K562 (cell line): ENCODE results near the gene TDRD5.

Experiments
- BRF2 ChIP-seq: IDR thresholded peaks from 3 replicates; pipeline ENCODE4 v1.6.1; 2011; ENCODE audit warnings: borderline replicate concordance, mild to moderate bottlenecking; ENCODE audit not compliant: insufficient read length, insufficient read depth
- ELF1 ChIP-seq: fragments of 200-800 bp; sonication (Bioruptor generic); IDR thresholded peaks from 2 replicates; pipeline ENCODE4 v1.6.1; 2016; ENCODE audit warnings: missing genetic modification characterization, missing compliant biosample characterization
- EZH2 ChIP-seq: IDR thresholded peaks from 2 replicates; pipeline ENCODE4 v1.6.1; 2012; ENCODE audit warnings: low read depth, mild to moderate bottlenecking, inconsistent platforms, low read length, borderline replicate concordance
- MED1 ChIP-seq: sonication (generic); formaldehyde crosslinking; IDR thresholded peaks from 2 replicates; pipeline ENCODE4 v1.8.1; 2023; ENCODE audit warnings: missing genetic modification reagents, borderline replicate concordance
- TF ChIP-seq, protein P1 (sequence below): sonication (generic); formaldehyde crosslinking; IDR thresholded peaks from 2 replicates; pipeline ENCODE4 v1.8.0; 2022; ENCODE audit warnings: mild to moderate bottlenecking, missing genetic modification reagents, borderline replicate concordance
- TF ChIP-seq, protein P2 (sequence below), 3 experiments: IDR thresholded peaks in 2 of 3; conservative IDR thresholded peaks in 1 of 3; 2 replicates each; pipeline ENCODE4 v1.5.1; 2011 to 2012; ENCODE audit warnings: low read length in 3 of 3, mild to moderate bottlenecking in 3 of 3, control low read depth in 2 of 3, improper control_type of control experiment in 1 of 3, inconsistent platforms in 1 of 3, low read depth in 1 of 3, mixed read lengths in 1 of 3, moderate library complexity in 1 of 3; ENCODE audit not compliant: insufficient read depth in 2 of 3
- TF ChIP-seq, protein P3 (sequence below): fragments of 200-800 bp; sonication (Bioruptor generic); IDR thresholded peaks from 2 replicates; pipeline ENCODE4 v1.6.1; 2017; ENCODE audit warnings: missing genetic modification characterization, missing compliant biosample characterization

DNA sequence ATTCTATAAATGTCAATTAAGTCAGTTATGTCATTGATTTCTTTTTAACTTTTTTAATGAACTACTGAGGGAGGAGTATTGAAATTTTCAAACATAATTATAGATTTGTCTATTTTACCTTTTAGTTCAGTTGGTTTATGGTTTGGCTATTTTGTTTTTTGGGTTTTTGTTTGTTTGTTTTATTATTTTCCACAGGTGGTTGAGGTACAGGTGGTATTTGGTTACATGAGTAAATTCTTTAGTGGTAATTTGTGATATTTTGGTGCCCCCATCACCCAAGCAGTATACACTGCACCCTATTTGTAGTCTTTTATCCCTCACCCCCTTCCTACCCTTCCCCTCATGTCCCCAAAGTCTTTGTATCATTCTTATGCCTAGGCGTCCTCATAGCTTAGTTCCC, 9.5 kb downstream of the TDRD5 start:
- TF ChIP-seq, protein P1, sequence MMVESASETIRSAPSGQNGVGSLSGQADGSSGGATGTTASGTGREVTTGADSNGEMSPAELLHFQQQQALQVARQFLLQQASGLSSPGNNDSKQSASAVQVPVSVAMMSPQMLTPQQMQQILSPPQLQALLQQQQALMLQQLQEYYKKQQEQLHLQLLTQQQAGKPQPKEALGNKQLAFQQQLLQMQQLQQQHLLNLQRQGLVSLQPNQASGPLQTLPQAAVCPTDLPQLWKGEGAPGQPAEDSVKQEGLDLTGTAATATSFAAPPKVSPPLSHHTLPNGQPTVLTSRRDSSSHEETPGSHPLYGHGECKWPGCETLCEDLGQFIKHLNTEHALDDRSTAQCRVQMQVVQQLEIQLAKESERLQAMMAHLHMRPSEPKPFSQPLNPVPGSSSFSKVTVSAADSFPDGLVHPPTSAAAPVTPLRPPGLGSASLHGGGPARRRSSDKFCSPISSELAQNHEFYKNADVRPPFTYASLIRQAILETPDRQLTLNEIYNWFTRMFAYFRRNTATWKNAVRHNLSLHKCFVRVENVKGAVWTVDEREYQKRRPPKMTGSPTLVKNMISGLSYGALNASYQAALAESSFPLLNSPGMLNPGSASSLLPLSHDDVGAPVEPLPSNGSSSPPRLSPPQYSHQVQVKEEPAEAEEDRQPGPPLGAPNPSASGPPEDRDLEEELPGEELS (CRISPR knock-in tag): no peak
- TF ChIP-seq MED1 (CRISPR knock-in tag) (no peak), BRF2 (no peak), ELF1 (tag) (no peak), EZH2 (no peak)
- TF ChIP-seq, protein P2, sequence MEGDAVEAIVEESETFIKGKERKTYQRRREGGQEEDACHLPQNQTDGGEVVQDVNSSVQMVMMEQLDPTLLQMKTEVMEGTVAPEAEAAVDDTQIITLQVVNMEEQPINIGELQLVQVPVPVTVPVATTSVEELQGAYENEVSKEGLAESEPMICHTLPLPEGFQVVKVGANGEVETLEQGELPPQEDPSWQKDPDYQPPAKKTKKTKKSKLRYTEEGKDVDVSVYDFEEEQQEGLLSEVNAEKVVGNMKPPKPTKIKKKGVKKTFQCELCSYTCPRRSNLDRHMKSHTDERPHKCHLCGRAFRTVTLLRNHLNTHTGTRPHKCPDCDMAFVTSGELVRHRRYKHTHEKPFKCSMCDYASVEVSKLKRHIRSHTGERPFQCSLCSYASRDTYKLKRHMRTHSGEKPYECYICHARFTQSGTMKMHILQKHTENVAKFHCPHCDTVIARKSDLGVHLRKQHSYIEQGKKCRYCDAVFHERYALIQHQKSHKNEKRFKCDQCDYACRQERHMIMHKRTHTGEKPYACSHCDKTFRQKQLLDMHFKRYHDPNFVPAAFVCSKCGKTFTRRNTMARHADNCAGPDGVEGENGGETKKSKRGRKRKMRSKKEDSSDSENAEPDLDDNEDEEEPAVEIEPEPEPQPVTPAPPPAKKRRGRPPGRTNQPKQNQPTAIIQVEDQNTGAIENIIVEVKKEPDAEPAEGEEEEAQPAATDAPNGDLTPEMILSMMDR (IDR thresholded peaks at IDR 0.05 in 2 of 3, conservative IDR thresholded peaks at IDR 0.05 in 1 of 3; ENCODE audit: insufficient read depth in 2 of 3, low read depth in 1 of 3, low read length in 3 of 3): no peak
- TF ChIP-seq, protein P3, sequence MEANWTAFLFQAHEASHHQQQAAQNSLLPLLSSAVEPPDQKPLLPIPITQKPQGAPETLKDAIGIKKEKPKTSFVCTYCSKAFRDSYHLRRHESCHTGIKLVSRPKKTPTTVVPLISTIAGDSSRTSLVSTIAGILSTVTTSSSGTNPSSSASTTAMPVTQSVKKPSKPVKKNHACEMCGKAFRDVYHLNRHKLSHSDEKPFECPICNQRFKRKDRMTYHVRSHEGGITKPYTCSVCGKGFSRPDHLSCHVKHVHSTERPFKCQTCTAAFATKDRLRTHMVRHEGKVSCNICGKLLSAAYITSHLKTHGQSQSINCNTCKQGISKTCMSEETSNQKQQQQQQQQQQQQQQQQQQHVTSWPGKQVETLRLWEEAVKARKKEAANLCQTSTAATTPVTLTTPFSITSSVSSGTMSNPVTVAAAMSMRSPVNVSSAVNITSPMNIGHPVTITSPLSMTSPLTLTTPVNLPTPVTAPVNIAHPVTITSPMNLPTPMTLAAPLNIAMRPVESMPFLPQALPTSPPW (CRISPR knock-in tag): no peak
